ENCODE measurements around the gene DPEP2.

DNA sequence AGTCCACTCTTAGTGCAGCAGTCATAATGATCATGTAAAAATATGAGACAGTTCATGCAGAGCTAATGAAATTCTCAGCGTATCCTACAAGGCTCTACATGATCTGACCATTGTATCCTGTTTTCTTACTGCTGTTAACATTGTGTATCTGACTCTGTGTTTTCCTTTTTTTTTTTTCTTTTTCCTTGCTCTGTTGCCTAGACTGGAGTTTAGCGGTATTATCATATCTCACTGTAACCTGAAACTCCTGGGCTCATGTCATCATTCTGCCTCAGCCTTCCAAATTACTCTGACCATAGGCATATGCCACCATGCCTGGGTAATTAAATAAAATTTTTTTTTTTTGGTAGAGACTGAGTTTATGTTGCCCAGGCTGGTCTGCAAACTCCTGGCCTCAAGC, 35.9 kb upstream of the DPEP2 start:
- TF ChIP-seq, protein P1, sequence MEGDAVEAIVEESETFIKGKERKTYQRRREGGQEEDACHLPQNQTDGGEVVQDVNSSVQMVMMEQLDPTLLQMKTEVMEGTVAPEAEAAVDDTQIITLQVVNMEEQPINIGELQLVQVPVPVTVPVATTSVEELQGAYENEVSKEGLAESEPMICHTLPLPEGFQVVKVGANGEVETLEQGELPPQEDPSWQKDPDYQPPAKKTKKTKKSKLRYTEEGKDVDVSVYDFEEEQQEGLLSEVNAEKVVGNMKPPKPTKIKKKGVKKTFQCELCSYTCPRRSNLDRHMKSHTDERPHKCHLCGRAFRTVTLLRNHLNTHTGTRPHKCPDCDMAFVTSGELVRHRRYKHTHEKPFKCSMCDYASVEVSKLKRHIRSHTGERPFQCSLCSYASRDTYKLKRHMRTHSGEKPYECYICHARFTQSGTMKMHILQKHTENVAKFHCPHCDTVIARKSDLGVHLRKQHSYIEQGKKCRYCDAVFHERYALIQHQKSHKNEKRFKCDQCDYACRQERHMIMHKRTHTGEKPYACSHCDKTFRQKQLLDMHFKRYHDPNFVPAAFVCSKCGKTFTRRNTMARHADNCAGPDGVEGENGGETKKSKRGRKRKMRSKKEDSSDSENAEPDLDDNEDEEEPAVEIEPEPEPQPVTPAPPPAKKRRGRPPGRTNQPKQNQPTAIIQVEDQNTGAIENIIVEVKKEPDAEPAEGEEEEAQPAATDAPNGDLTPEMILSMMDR (IDR thresholded peaks at IDR 0.05; ENCODE audit: low read depth, low read length, poor library complexity, severe bottlenecking) = no peak
- TF ChIP-seq EZH2phosphoT487 (IDR thresholded peaks at IDR 0.05; ENCODE audit: borderline replicate concordance, low read length) = no peak

All from DOHH2 (cell line).